ENCODE results near the gene SASH1.

SASH1 gene

DNA sequence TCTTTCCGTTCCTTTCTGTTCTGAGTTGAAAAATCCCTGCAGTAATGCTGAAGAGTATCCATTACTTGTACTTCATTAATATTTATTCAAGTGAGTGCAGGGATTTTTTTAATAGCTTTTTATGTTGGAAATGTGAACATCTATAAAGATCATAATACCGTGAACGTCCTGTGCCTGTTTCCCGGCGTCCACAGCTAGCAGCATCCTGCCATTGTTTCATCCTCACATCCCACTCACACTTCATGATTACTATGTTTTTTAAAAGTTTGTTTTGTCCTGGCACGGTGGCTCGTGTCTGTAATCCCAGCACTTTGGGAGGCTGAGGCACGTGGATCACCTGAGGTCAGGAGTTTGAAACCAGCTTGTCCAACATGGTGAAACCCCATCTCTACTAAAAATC is 54.3 kb downstream of the SASH1 start:
- TF ChIP-seq CTCF (conservative IDR thresholded peaks at IDR 0.05; ENCODE audit: low read depth, low read length): no peak
- no peak overlapping the region for H3K4me3 ChIP-seq (ENCODE audit: low read depth, low read length)
- no peak for DNase-seq (ENCODE audit: low read depth)

- no peak for TF ChIP-seq CTCF (conservative IDR thresholded peaks at IDR 0.05; ENCODE audit: low read depth, low read length)
- DNase-seq (ENCODE audit: low read depth): no peak
- H3K4me3 ChIP-seq (ENCODE audit: low read depth, low read length): no peak overlapping the region
Observed at GRCh38 chr6:148398244-148398643, 55.6 kb downstream of the SASH1 start.

DNA sequence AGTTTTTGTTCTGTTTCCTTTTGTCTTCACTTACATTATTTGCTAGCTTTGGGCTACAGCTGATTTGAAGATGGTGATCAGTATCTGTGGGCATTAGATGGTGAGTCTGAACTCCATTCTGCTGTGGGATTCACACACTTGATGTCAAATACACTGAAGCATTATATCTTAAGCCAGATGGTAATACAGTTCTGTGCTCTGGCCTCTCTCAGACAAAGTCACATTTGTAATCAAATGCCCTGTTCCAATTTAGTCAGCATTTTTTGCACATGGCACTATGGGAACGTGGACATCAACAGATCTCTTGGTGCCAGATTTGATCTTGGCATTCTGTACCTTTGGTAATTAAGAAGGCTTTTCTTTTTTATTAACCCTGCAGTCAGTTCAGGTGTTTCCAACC is 56.0 kb downstream of the SASH1 start:
- TF ChIP-seq CTCF (conservative IDR thresholded peaks at IDR 0.05; ENCODE audit: low read depth, low read length): no peak
- DNase-seq (ENCODE audit: low read depth): no peak
- no peak overlapping the region for H3K4me3 ChIP-seq (ENCODE audit: low read depth, low read length)

DNA sequence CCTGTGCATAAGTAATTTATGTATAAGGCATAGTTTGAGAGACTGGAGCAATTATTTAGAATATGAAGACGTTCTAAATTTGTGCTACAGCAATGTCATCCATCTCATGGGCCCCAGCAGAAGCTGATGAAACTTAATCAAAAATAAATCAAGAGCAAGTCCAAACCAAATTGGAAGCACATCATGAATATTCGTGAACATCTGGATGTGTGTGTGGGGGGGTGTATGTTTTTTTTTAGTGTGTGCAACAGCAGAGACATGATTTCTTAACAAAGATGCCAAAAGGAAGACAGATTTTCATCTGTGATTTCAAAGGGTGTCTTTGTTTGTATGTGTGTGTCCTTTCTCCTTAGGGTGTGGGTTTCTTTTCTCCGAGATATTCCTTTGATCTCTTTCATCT is 58.9 kb downstream of the SASH1 start:
- no peak for DNase-seq (ENCODE audit: low read depth)
- H3K4me3 ChIP-seq (ENCODE audit: low read depth, low read length): no peak overlapping the region
- no peak for TF ChIP-seq CTCF (conservative IDR thresholded peaks at IDR 0.05; ENCODE audit: low read depth, low read length)

GRCh38 chr6:148404456-148405054 is 61.9 kb downstream of the SASH1 start:
- no peak overlapping the region for H3K4me3 ChIP-seq (ENCODE audit: low read depth, low read length)
- TF ChIP-seq CTCF (conservative IDR thresholded peaks at IDR 0.05; ENCODE audit: low read depth, low read length): no peak
- DNase-seq (ENCODE audit: low read depth): no peak

GRCh38 chr6:148405894-148406293 is 63.3 kb downstream of the SASH1 start:
- no peak overlapping the region for H3K4me3 ChIP-seq (ENCODE audit: low read depth, low read length)
- no peak for DNase-seq (ENCODE audit: low read depth)
- TF ChIP-seq CTCF (conservative IDR thresholded peaks at IDR 0.05; ENCODE audit: low read depth, low read length): no peak

DNA sequence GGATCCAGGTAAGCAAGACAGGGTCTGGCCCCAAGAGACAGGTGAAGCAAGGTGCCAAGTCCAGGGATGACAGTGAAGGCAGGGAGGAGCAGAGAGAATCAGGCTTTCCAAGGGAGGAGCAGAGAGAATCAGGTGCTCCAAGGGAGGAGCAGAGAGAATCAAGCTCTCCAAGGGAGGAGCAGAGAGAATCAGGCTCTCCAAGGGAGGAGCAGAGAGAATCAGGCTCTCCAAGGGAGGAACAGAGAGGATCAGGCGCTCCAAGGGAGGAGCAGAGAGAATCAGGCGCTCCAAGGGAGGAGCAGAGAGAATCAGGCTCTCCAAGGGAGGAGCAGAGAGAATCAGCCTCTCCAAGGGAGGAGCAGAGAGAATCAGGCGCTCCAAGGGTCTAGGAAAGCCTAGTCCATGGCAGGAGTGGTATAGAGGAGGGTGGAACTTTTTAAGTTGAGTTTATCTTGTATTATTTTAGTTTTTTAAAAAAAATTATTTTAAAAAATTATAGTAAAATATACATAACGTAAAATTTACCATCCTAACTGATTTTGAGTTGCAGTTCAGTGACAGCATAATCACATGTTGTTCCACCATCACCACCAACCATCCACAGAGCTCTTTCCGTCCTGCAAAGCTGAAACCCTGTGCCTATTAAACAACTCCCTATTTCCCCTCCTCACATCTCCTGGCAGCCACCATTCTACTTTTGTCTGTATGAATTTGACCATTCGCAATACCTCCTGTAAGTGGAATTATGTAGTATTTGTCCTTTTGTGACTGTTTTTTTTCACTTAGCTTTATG is 64.1 kb downstream of the SASH1 start:
- no peak for DNase-seq (ENCODE audit: low read depth)
- no peak overlapping the region for H3K4me3 ChIP-seq (ENCODE audit: low read depth, low read length)
- TF ChIP-seq CTCF (conservative IDR thresholded peaks at IDR 0.05; ENCODE audit: low read depth, low read length): no peak
